ENCODE data around the gene KIAA0586.

GRCh38 chr14:58455593-58456265 lies 28.2 kb downstream of the KIAA0586 start:
- no peak for TF ChIP-seq POLR2A (IDR thresholded peaks at IDR 0.05)
- TF ChIP-seq, protein P1, sequence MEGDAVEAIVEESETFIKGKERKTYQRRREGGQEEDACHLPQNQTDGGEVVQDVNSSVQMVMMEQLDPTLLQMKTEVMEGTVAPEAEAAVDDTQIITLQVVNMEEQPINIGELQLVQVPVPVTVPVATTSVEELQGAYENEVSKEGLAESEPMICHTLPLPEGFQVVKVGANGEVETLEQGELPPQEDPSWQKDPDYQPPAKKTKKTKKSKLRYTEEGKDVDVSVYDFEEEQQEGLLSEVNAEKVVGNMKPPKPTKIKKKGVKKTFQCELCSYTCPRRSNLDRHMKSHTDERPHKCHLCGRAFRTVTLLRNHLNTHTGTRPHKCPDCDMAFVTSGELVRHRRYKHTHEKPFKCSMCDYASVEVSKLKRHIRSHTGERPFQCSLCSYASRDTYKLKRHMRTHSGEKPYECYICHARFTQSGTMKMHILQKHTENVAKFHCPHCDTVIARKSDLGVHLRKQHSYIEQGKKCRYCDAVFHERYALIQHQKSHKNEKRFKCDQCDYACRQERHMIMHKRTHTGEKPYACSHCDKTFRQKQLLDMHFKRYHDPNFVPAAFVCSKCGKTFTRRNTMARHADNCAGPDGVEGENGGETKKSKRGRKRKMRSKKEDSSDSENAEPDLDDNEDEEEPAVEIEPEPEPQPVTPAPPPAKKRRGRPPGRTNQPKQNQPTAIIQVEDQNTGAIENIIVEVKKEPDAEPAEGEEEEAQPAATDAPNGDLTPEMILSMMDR (IDR thresholded peaks at IDR 0.05), result no peak
